Keratinocyte (primary cell): Measurements from ENCODE around the gene MAP2K5. TPM values are rescaled to one million over a fixed set of nuclear protein-coding genes. Genes with fewer than 3 reads are reported as not detected.

Source experiments
- DNase-seq: peaks from one replicate; pipeline ENCODE4 v3.0.0-alpha.2; 2011; ENCODE audit warnings: low read depth, missing footprints, low spot score
- FAIRE-seq: peaks from 2 replicates; lab custom pipeline; 2011; peaks lifted over from hg19 to GRCh38; lab: Jason Lieb, UNC
- H2AFZ ChIP-seq: 2 replicates; pipeline ENCODE4 v1.6.0; 2012; ENCODE audit warnings: low read length, control low read depth, inconsistent platforms; ENCODE audit not compliant: control insufficient read depth
- H3K27ac ChIP-seq: 2 replicates; pipeline ENCODE4 v1.5.1; 2011; ENCODE audit warnings: low read length; ENCODE audit not compliant: control insufficient read depth, insufficient read depth
- H3K27me3 ChIP-seq: 3 replicates; pipeline ENCODE4 v1.6.0; 2011; ENCODE audit warnings: low read length; ENCODE audit not compliant: control insufficient read depth, insufficient read depth; ENCODE audit errors: extremely low read depth
- H3K36me3 ChIP-seq, 2 experiments: 2 replicates in 1 of 2; 3 replicates in 1 of 2; pipeline ENCODE4 v1.5.1; 2011; ENCODE audit warnings: low read length in 2 of 2, mild to moderate bottlenecking in 1 of 2; ENCODE audit not compliant: control insufficient read depth in 2 of 2, insufficient read depth in 2 of 2; ENCODE audit errors: extremely low read depth in 1 of 2
- H3K4me1 ChIP-seq: 3 replicates; pipeline ENCODE4 v1.5.1; 2011; ENCODE audit warnings: low read length; ENCODE audit not compliant: control insufficient read depth, insufficient read depth; ENCODE audit errors: extremely low read depth
- H3K4me2 ChIP-seq: 3 replicates; pipeline ENCODE4 v1.6.0; 2011; ENCODE audit warnings: low read depth, low read length; ENCODE audit not compliant: control insufficient read depth, insufficient read depth; ENCODE audit errors: extremely low read depth
- H3K4me3 ChIP-seq, 3 experiments: fragments of 200-600 bp in 1 of 3; sonication (generic) in 1 of 3; 2 replicates in 2 of 3; 3 replicates in 1 of 3; pipeline ENCODE4 v1.5.1; 2011 to 2016; ENCODE audit warnings: low read length in 3 of 3, mild to moderate bottlenecking in 3 of 3, control low read depth in 2 of 3, inconsistent platforms in 1 of 3, low read depth in 1 of 3, mixed read lengths in 1 of 3, mixed run types in 1 of 3, moderate library complexity in 1 of 3; ENCODE audit not compliant: control insufficient read depth in 2 of 3, insufficient read depth in 2 of 3; ENCODE audit errors: extremely low read depth in 1 of 3
- H3K79me2 ChIP-seq: 2 replicates; pipeline ENCODE4 v1.6.0; 2012; ENCODE audit warnings: low read length; ENCODE audit not compliant: control insufficient read depth, insufficient read depth
- H3K9ac ChIP-seq: 3 replicates; pipeline ENCODE4 v1.6.0; 2011; ENCODE audit warnings: low read length; ENCODE audit not compliant: control insufficient read depth, insufficient read depth; ENCODE audit errors: extremely low read depth
- H3K9me1 ChIP-seq: 3 replicates; pipeline ENCODE4 v1.6.0; 2011; ENCODE audit warnings: low read length; ENCODE audit not compliant: control insufficient read depth, insufficient read depth; ENCODE audit errors: extremely low read depth
- H3K9me3 ChIP-seq: 2 replicates; pipeline ENCODE4 v1.5.1; 2012; ENCODE audit warnings: low read depth, low read length; ENCODE audit not compliant: control insufficient read depth
- H4K20me1 ChIP-seq: 3 replicates; pipeline ENCODE4 v1.6.0; 2011; ENCODE audit warnings: low read length; ENCODE audit not compliant: control insufficient read depth, insufficient read depth; ENCODE audit errors: extremely low read depth
- CTCF ChIP-seq, 3 experiments: IDR thresholded peaks in 1 of 3; conservative IDR thresholded peaks in 1 of 3; optimal IDR thresholded peaks in 1 of 3; 2 replicates in 2 of 3; 3 replicates in 1 of 3; pipeline versions ENCODE3 to v1.5.1; 2011; ENCODE audit warnings: low read length in 3 of 3, mild to moderate bottlenecking in 3 of 3, moderate library complexity in 2 of 3, control low read depth in 1 of 3, inconsistent platforms in 1 of 3; ENCODE audit not compliant: insufficient read depth in 2 of 3; ENCODE audit errors: extremely low read depth in 1 of 3
- EZH2 ChIP-seq: IDR thresholded peaks from one replicate; pipeline ENCODE4 v1.6.1; 2012; ENCODE audit warnings: inconsistent platforms, mild to moderate bottlenecking, low read length, moderate library complexity
- dilution Hi-C: fragments of 300-500 bp; cut with MboI; formaldehyde crosslinking; loops from one replicate; pipeline ENCODE4 v1.7.0; 2020; ENCODE audit warnings: low sequenced_read_pairs; ENCODE audit not compliant: extremely low pct_ligation_motif_present
- polyA plus RNA-seq, 5 experiments: library from polyadenylated mRNA; depleted of rRNA in 3 of 5; stranded (reverse) in 3 of 5; stranded (forward) in 1 of 5; unstranded in 1 of 5; fragments of >200 nt; gene quantifications; 1 replicate in 1 of 5; 2 replicates in 3 of 5; 3 replicates in 1 of 5; pipeline versions ENCODE4 v1.2.1 to v1.2.3, GENCODE V29; 2011 to 2012; ENCODE audit warnings: missing spikeins in 2 of 5, low read depth in 1 of 5, low replicate concordance in 1 of 5

MAP2K5 gene
- polyA plus RNA-seq, 1 donor (not counting 4 experiments of a cell fraction or from before 2014, with no cell fraction given), result 3.6 TPM

DNA sequence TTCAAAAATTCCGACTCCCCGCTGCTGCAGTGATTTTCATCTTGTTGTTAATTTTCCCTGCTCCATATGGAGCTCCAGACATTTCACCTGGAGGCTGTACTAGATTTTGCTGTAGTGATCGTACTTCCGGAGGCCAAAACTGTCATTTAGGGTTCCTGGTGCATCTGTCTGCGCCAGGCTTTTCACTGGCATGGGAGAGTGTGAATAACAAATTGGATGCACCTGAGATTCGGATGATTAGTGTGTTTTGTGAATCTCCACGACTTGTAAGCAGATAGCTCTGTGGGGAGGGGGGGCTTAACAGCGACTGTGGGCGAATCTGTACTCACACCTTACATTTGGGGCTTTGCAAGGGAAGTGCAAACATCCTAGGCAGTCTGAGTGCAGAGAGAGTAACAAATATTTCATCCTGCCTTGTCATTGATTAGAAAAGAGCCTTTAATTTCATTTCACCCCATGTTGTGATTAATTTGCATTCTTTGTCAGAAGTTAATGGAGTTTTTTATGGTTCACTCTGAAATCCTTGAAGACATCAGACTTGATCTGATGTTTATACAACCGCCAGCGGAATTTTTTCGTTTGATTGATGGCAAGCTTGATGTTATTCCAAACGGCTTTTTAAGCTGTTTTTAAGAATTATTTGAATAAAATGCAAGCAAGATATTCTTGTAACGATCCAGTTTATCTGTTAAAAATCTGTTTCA is 190.3 kb downstream of the MAP2K5 start:
- no peak for DNase-seq
- no peaks in the 10 kb centered on the region for H4K20me1 ChIP-seq
- TF ChIP-seq EZH2 (no peak), CTCF (optimal IDR thresholded peaks at IDR 0.05 in 1 of 3, IDR thresholded peaks at IDR 0.05 in 1 of 3, conservative IDR thresholded peaks at IDR 0.05 in 1 of 3; ENCODE audit: extremely low read depth in 1 of 3, insufficient read depth in 2 of 3, low read length in 3 of 3) (no peak)
- no peak overlapping the region for H3K27ac ChIP-seq
- FAIRE-seq, result no peak
- H3K79me2 ChIP-seq, result no peaks in the 10 kb centered on the region
- no peaks in the 10 kb centered on the region for H3K9me3 ChIP-seq
- no peaks in the 10 kb centered on the region for H3K36me3 ChIP-seq
- H3K4me3 ChIP-seq, result no peak overlapping the region
- no peak overlapping the region for H3K9ac ChIP-seq
- peaks cover 10% of the 10 kb centered on the region for H3K4me1 ChIP-seq
- H3K9me1 ChIP-seq, result no peaks in the 10 kb centered on the region
- no peaks in the 10 kb centered on the region for H3K27me3 ChIP-seq
- H3K4me2 ChIP-seq, result no peak overlapping the region
- dilution Hi-C loops, result no loop called here
- H2AFZ ChIP-seq, result no peak overlapping the region

DNA sequence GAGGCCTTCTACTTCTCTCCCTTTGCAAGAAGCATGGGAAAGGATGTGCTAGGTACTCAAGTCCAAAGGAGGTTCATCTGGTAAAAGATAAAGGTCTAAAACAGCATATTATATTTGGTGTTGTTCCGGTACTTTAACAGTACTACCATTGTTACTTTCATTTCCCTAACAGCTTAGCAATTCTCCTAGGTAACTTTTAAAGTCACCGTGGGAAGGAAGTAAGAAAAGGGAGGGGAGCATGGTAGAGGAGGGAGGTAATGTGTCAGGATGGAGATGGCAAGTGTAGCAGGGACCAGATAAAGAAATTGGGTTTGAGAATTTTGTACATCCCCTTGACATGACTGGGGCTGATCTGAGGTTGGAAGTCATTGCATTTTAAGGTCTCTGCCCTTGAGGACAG is 193.4 kb downstream of the MAP2K5 start:
- Histone ChIP-seq H3K27ac (no peak overlapping the region), H3K4me1 (peaks cover 10% of the 10 kb centered on the region), H3K79me2 (no peaks in the 10 kb centered on the region), H4K20me1 (no peaks in the 10 kb centered on the region), H3K36me3 (no peaks in the 10 kb centered on the region), H3K4me3 (no peak overlapping the region), H2AFZ (no peak overlapping the region), H3K9me3 (no peaks in the 10 kb centered on the region), H3K27me3 (no peaks in the 10 kb centered on the region), H3K9ac (no peak overlapping the region), H3K9me1 (no peaks in the 10 kb centered on the region), H3K4me2 (no peak overlapping the region)
- DNase-seq, result no peak
- dilution Hi-C loops, result no loop called here
- TF ChIP-seq EZH2 (no peak), CTCF (optimal IDR thresholded peaks at IDR 0.05 in 1 of 3, IDR thresholded peaks at IDR 0.05 in 1 of 3, conservative IDR thresholded peaks at IDR 0.05 in 1 of 3; ENCODE audit: extremely low read depth in 1 of 3, insufficient read depth in 2 of 3, low read length in 3 of 3) (no peak)
- FAIRE-seq, result no peak
